HG02938 (cell line): ENCODE results near the gene ICA1L.
A peak's percentile ranks its signal among the peaks of the same experiment; 100 is the strongest.

Source experiments
- ATAC-seq: cut with Tn5 transposase; IDR thresholded peaks from one replicate; pipeline ENCODE4 v1.9.1; 2021; ENCODE audit warnings: mild to moderate bottlenecking, moderate library complexity; ENCODE audit not compliant: unreplicated experiment

Gene ICA1L

DNA sequence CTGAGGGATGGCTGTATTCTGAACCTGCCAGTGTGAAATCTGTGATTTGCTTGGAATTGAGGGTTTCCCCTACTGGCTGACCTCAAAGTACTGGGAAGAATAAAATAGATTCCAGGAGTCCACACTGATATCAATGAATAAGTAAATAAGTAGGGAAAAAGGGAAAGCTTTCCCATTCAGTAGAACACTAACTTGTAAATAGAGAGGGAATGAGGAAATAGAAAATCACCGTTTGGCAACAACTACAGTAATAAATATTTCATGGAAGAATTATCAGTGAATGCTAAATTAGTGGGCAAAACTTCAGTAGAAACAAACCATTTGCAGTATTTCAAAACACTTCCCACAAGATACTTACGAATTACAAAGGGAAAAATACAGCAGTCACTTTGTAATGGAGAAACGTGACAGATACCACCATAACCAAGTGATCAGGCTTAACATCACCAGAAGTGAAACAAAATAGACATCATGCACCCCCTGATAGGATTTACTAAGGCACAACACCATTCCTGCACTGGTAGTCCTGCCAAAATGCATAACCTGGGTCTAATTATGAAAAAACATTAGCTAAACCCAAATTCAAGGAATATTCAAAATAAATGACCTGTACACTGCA, 88.5 kb downstream of the ICA1L start:
- ATAC-seq, result no peak

DNA sequence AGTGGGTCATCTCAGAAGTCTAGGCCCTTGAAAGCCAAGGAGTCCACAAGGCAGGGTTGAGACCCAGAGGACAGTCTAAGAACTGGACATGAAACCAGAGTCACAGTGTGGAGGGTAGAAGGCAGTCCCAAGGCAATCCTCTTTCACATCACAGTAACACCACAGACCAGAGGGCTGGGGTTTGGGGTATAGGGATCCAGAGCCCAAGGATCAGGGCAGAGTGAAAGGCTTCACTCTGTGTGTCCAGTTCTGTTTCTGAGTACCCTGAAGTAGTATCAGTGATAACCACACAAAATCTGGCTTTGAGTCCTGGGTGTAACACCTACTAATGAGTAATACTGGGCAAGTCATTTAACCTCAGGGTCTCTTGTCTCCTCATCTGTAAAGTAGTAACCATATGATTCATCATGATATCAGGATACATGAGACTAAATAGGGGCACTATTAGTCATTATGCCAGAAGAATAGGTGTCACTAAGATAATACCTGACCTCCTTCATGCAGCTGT, 91.0 kb downstream of the ICA1L start:
- peak; percentile 97 for ATAC-seq

DNA sequence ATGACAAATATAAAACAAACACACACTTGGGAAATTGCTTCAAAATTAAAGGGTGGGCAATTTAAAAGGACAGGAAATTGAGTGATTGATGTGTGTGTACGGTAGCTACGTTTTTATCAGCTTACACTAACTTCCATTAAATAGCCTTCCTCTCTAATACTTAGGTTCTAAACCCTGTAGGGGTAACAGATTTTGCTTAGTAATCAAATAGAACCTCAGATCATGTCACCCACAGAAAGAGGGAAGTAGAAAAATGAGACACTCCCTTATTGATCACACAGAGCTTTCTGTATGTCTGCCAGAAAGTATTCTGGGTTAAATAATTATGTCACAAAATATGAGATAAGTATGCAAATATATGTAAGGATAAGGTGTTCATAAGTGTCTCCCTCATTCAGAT, 93.3 kb downstream of the ICA1L start:
- no peak for ATAC-seq

DNA sequence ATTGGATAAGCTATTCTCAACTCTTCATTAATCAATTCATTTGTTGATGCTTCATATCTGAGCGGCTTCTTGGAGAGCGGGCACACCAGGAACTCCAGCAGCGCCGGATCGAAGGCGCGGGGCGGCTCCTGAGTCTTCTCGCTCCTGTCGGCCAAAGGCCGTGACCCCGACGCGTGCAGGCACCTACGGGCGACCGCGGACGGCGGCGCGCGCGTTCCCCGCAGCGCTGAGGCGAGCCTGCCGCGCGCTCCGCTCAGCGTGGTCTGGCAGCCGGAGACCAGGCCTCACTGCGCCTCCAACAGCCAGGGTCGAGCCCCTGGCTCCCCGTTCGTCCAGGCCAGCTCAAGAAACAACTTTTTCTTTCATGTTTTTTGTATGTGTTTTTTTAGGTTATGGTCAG, 97.5 kb downstream of the ICA1L start:
- ATAC-seq, result no peak

DNA sequence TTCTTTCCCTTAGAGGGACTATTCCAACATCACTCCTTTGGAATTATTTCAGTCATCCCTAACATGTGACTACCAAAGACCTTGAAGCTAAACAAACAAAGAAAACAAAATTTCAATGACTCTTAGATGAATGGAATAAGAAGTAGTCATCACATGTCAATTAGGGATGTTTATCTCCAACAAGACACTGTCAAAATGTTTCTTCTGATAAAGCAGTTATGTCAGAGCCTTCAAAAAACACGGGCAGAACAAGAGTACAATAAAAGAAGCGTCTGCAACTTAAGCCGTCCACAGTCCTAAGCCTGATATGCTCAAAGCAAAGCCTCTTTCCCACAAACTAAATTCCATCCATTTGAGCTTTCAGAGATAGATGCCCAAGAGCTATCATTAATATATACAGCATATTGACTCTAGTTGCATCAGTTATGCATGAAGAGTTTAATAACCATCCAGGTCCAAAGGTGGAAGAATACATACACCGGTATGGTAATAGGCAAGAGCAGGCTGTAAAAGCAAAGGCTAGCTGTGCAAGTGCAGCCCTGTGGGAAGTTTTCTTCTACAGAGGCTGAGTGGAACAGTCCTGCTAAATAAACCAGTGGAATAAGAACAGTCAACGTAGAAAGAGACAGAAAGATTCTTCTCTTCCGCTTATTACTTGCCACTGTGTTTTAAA, 98.1 kb downstream of the ICA1L start:
- no peak for ATAC-seq

DNA sequence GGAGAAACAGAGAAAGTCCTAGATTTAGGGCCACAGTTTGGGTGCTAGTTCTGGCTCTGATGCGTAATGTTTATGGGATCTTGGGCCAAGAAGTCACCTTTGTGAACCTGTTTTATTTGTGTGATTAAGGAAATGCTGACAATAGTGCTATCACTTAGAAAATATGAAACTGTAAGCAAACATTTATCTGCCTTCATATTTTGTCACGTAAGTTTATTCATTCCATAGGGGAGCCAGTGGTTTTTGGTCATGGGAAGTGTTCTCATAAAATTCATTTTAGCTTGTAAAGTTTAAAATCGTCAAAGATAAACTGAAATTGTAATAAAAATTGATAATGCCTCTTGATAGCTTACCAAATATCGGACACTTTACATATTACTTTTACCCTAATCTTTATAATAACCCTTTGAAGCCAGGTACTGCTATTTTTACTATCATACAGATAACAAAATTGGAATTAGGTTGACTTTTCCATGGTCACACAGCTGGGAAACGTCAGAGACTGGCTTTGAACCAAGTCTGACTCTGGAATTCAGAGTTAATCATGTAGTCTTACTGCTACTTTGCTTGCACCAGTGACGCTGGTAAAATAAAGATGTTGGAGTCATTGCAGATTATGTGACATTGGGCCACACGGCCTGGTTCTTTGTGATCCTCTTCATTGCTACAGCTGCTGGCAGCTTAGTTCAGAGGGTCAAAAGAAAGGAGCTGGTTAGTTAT, 99.7 kb downstream of the ICA1L start:
- ATAC-seq, result no peak

DNA sequence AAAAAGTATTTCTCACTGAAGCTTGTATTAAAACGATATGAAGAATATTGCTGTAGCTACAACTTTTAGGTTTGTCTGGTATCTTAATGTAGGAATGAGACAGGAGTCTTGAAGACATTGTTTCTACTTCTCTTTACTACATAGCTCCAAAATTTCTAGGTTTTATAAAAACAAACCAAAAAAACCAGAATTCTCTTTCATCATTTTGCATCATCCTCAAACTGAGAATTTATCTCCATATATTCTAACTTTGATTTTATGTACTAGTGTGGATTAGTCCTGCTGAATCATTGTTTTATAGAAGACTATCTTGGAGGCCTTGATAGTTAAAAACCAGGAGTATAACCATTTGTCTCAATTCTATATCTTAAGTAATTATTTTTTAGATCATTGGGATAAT, 100.2 kb downstream of the ICA1L start:
- no peak for ATAC-seq

DNA sequence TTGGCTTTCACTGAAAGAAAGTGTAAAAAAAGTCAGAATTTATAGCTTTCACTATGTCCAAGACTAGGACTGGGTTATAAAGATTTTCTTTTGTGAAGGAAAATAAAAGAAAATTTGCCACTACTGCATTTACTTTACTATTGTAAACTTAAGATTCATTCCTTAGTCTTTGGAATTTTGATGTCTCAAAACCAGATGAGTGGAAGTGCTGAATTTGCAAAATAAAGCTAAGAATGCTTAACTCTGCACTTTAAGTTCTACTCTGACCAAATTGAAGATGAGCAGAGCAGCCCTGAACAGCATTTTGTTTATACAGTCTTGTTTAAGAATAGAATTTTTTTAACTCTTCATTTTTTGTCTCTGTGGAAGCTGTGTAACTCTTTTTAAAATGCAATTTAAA, 102.4 kb downstream of the ICA1L start:
- ATAC-seq, result no peak

DNA sequence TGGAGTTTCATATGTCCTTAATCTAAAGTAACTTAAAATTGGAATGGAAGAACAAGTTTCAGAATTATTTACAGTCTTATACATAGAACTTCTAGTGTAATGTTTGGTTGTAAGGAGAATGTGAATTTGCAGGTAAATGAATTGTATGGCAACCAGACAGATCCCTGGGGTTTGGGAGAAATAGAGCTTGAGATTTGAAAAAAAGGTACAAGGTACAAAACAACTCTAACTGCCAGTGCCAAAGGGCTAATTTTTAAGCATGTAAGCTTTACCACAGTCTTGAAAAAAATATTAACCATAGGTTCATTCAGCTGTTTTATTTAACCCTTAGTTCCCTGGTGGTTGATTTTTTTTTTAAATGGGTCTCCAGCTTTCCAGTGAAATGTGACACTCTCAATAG, 103.3 kb downstream of the ICA1L start:
- no peak for ATAC-seq

DNA sequence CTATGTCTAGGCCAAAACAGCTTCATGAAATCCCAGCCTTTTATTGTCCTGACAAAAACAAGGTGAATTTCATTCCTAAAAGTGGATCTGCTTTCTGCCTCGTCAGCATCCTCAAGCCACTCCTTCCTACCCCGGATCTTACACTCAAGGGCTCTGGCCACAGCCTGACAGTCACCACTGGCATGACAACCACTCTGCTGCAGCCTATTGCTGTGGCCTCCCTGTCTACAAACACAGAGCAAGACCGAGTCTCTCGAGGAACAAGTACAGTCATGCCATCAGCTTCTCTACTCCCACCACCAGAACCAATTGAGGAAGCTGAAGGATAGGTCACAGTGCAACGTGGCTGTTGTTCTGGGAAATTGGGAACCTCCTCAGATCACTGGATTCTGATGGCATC, 106.1 kb downstream of the ICA1L start:
- ATAC-seq, result no peak

DNA sequence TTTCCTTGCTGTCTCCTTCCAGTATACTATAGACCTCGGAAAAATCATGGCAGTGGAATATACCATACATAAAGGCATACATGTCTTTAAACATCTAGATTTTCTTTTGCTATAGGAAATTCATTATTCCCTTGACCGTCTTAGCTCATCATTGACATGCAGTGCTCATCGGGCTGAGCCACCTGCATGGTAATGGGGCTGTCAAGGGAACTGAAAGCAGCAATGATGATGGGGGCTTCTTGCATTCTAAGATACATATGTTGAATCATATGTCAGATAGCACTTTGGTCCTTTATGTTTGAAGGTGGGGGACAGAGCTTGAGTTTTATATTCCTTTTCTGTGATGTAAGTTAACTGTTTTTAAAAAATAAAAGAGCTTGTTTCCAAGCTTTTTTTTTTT, 106.6 kb downstream of the ICA1L start:
- ATAC-seq, result no peak

DNA sequence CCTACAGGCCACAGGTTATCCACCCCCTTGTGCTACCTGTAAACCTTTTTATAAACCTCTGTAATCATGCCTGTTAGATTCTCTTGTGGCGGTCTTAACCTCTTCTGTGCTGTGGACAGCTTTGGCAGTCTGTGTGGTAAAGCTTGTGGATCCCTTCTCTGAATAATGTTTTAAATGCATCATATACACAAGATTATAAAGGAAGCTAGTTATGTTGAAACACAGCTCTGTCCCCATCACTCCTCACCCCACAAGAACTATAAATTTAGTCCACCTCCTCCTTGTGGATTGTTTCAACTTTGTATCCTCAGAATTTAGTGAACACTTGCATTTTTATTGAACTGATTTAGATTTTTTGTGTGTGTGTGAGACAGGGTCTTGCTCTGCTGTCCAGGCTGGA, 107.7 kb downstream of the ICA1L start:
- ATAC-seq, result no peak

DNA sequence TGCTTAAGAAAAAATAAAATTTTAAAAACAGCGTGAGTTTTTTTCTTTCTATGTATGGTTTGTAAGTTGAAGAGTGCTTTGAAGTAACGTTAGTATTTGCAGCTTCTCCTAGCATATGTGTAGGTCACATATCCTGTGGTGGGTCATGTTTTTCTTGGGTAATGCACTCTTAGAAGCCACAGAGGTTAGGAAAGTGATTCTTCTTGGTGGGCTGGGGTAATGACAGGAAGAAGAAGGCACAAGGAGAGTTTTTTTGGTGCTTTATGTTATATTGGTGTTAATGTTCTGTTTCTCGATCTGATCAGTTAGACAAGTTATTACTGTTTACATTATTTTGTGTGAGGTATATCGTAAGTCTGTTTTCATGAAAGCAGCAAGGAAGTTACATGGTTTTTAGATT, 109.0 kb downstream of the ICA1L start:
- no peak for ATAC-seq

DNA sequence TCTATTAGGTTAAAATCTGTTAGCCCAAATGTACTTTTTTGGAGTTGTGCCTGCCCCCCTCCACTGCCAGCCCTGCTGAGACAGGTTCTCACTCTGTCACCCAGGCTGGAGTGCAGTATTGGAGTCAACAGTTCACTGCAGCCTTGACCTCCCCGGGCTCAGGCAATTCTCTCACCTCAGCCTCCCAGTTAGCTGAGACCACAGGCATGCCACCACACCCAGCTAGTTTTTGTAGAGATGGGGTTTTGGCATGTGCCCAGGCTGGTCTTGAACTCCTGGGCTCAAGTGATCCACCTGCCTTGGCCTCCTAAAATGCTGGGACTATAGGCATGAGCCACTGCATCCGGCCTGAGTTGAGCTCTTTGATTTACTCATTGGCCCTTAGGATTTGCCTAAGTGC, 110.7 kb downstream of the ICA1L start:
- no peak for ATAC-seq

DNA sequence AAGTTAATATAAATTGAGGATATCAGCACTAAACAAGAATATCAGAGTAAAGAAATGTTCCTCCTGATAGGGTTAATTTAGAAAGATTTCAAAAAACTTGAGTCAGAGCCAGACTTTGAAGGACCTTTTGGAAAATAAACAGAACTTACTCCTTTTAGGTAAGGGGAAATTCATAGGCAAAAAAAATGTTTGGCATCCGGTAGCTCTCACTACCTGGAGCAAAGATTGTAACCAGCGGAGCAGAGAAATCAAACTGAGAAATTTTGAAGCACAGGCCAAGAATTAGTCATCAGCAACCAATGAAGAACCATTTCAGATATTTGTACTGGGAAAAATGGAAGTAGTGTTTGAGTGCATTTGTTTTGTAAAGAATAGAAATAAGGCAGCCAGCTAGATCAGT, 113.0 kb downstream of the ICA1L start:
- ATAC-seq, result no peak

DNA sequence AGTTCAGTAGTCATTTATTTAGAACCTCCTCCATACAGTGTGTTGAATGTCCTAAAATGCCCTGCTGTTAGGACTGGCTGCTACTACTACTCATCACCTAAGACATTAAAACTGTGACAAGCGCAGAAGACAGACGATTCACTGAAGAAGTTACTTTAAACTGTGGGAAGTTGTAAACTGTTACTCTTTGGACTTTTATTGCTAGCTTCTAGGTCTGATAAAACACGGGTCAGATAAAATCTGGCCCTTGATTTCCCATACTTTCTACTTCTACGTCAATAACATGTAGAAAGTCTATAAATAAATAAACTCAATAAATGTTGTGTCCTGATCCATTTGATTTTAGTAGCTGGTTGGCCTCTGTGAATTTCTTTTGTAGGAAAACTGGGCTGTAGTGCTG, 113.4 kb downstream of the ICA1L start:
- no peak for ATAC-seq

DNA sequence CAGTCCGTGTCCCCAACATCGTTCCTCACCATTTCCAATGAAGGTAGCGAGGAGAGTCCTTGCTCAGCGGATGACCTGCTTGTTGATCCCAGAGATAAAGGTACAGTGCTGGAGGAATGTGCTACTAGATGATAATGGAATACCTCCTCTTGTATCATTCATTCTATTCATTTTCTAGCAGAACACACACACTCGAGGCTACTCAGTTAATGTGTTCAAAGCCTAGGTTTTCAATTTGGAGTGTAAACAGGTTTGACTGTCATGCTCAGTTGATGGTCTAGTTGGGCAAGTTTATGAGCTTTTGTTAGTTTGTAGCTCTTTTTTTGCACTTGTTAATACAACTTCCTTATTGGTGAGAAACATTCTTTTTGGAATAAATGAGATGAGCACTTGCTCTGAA, 114.2 kb downstream of the ICA1L start:
- ATAC-seq, result no peak

DNA sequence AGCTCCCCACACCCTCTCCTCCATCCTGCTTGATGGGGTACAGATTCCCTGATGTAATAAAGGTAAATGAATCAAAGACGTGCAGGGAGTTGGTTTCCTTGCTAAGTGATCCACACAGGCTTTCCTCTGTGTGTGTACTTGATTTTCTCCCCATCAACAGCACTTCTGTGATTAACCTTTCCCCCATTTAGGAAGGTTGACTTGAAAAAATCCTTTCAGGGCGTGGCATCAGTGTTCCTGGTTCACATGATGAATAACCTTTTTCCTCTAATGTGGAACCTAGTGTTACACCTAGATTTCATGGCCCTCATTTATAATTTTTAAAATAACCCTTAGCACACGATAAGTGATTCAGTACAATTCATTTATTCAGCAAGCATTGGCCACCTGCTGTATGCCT, 115.0 kb downstream of the ICA1L start:
- ATAC-seq, result no peak

DNA sequence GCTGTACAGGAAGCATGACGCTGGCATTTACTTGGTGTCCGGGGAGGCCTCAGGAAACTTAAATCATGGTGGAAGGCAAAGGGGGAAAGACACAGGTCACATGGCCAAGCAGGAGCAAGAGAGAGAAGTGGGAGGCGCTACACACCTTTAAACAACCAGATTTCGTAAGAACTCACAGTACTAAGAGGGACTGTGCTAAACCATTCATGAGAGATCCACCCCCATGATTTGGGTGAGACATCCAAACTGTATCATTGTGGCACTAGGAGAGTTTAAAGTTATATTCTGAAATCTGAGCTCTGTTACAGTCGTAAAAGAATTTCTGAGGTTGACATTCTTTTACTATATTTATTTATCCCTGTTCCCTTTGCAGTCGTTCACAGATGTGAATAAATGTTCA, 116.6 kb downstream of the ICA1L start:
- no peak for ATAC-seq

DNA sequence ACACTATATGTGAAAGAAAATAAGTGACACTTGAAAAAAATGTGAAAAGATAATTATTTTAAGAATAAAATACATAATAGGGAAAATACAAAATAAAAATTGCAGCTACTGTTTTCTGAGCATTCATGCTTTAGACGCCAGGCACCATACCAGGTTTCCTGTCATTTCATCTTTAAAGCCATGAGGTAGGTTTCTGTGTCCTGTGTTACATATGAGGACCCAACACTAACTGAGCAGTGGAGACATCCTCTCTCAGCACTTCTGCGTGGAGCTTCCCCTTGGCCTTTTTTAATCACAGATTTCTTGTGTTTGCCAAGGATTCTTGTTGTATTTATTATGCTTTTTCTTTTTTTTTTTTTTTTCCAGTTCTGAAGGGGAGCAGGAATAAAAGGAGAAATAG, 119.5 kb downstream of the ICA1L start:
- ATAC-seq, result no peak

DNA sequence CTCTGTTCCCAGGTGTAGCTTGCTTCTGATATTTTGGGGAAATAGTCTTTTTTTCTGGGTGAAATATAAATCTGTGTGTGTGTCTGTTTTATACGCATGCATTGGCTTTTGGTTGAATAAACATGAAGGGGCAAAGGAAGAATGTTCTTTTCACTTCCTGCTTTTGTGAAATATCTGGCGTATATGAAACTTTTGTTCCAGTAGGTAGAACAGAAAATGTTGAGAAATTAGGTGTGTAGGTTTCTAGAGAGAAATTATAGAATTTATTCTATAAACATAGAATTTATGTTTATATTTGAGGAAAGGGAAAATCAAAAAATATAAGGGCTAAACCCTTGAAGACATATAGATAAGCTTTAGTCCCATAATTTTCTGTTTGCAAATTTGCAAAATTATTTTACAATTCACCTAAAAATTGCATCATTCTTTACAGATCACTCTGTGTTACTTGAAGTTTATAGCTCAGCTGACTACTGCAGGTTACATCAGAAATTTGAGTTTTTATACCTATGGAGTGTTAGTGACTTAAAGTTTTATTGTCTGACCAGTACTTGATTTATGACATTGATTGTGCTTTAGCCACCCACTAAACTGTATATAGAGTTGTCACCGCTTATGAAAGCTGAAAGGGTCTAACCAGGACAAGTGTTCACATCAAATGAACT, 120.7 kb downstream of the ICA1L start:
- no peak for ATAC-seq

DNA sequence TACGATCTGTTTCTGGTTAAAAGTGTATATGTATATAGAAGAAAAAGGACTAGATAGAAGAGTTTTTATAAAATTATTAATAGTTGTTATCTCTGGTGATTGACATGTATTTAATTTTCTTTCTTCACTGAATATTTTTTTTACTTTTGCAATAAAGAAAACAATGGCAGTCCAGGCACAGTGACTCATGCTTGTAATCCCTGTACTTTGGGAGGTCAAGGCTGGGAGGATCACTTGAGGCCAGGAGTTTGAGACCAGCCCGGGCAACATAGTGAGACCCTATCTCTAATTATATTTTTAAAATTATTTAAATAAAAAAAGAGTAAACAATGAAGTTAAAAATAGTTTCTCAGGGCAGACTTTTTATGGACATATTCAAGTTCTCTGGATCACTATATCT, 122.1 kb downstream of the ICA1L start:
- no peak for ATAC-seq
